GM21528 (cell line): ENCODE data around the gene SGSM2.
"Not testable (repeated sequence)": the region's sequence is repeated elsewhere in the genome, so short reads cannot be mapped to it uniquely, and the experiment has no call there.

Source experiments
- ATAC-seq: cut with Tn5 transposase; IDR thresholded peaks from one replicate; pipeline ENCODE4 v1.9.1; 2021; ENCODE audit warnings: mild to moderate bottlenecking, moderate library complexity; ENCODE audit not compliant: unreplicated experiment, low FRiP score

The SGSM2 gene

GRCh38 chr17:2336852-2337543 lies at the start of gene SGSM2:
Gene SGSM2 (plus strand): TSS chr17:2337501. CDS start chr17:2337689, 188 bp downstream.
- ATAC-seq = peak; percentile 22

GRCh38 chr17:2289878-2290478 lies 47.3 kb upstream of the SGSM2 start:
- ATAC-seq = no peak

GRCh38 chr17:2292100-2292499 lies 45.2 kb upstream of the SGSM2 start:
- no peak for ATAC-seq

- ATAC-seq = no peak
Observed at GRCh38 chr17:2295575-2295974, 41.7 kb upstream of the SGSM2 start.

- ATAC-seq = no peak
Observed at GRCh38 chr17:2297023-2297422, 40.3 kb upstream of the SGSM2 start.

- no peak for ATAC-seq
Observed at GRCh38 chr17:2299136-2299535, 38.2 kb upstream of the SGSM2 start.

GRCh38 chr17:2299756-2300155 lies 37.5 kb upstream of the SGSM2 start:
- ATAC-seq = no peak

- ATAC-seq = peak; percentile 19
Observed at GRCh38 chr17:2302778-2303203, 34.5 kb upstream of the SGSM2 start.

- peak; percentile 76 for ATAC-seq
Observed at GRCh38 chr17:2303204-2304188, 33.8 kb upstream of the SGSM2 start, which contains the start of the genes SMG6 and SRR. Gene SMG6 (minus strand): TSS chr17:2303785. CDS start chr17:2303720, 65 bp downstream. Gene SRR (plus strand): TSS chr17:2303950. CDS start chr17:2315561, 11,611 bp downstream.

- ATAC-seq = no peak
Observed at GRCh38 chr17:2304931-2305330, 32.4 kb upstream of the SGSM2 start.

- ATAC-seq = no peak
Observed at GRCh38 chr17:2309338-2310154, 27.8 kb upstream of the SGSM2 start.

GRCh38 chr17:2312736-2313135 lies 24.6 kb upstream of the SGSM2 start:
- no peak for ATAC-seq

- ATAC-seq = not testable (repeated sequence)
Observed at GRCh38 chr17:2316916-2317205, 20.4 kb upstream of the SGSM2 start.

GRCh38 chr17:2317796-2318195 lies 19.5 kb upstream of the SGSM2 start:
- ATAC-seq = no peak

- no peak for ATAC-seq
Observed at GRCh38 chr17:2319051-2319450, 18.2 kb upstream of the SGSM2 start.

GRCh38 chr17:2321399-2321798 lies 15.9 kb upstream of the SGSM2 start:
- ATAC-seq = no peak

GRCh38 chr17:2323629-2324314 lies 13.5 kb upstream of the SGSM2 start:
- ATAC-seq = no peak

GRCh38 chr17:2331303-2331702 lies 6.0 kb upstream of the SGSM2 start:
- no peak for ATAC-seq

GRCh38 chr17:2335726-2336214 lies 1.5 kb upstream of the SGSM2 start:
- ATAC-seq = no peak
